ENCODE data around the gene OR51S1. TPM values are rescaled to one million over a fixed set of nuclear protein-coding genes. Genes with fewer than 3 reads are reported as not detected.
"Not testable (repeated sequence)": the region's sequence is repeated elsewhere in the genome, so short reads cannot be mapped to it uniquely, and the experiment has no call there.

The OR51S1 gene, protein sequence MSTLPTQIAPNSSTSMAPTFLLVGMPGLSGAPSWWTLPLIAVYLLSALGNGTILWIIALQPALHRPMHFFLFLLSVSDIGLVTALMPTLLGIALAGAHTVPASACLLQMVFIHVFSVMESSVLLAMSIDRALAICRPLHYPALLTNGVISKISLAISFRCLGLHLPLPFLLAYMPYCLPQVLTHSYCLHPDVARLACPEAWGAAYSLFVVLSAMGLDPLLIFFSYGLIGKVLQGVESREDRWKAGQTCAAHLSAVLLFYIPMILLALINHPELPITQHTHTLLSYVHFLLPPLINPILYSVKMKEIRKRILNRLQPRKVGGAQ
- total RNA-seq = not detected in 2 replicates

- DNase-seq = no peak
These were observed at the start of gene OR51S1 for GRCh38 chr11:4848908-4849532. Gene OR51S1, minus strand, starts transcription at chr11:4849208. Its CDS starts 0 bp downstream, at chr11:4849208.

GRCh38 chr11:4891996-4892640 lies 43.1 kb upstream of the OR51S1 start:
- DNase-seq = no peak

- no peak for DNase-seq
These were observed 41.3 kb upstream of the OR51S1 start for GRCh38 chr11:4890279-4890678.

DNA sequence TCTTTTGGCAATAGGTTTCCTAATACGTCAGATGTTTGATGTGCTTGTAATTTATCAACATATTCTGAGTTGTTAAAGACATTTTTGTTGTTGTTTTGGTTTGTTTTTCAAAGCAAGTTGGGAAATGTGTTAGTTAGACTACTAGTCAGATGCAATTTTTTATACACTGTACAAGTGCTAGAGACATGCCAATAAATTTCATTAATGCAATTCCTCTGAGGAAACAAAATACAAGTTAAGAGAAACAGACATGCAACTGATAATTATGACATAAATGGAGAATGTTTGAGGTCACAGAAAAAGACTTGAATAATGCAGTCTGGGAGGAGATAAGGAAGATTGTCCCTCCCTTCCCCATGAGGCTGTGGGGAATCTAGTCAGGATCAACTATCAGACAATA lies 38.6 kb upstream of the OR51S1 start:
- no peak for DNase-seq

GRCh38 chr11:4886186-4886585 lies 37.2 kb upstream of the OR51S1 start:
- DNase-seq = no peak

DNA sequence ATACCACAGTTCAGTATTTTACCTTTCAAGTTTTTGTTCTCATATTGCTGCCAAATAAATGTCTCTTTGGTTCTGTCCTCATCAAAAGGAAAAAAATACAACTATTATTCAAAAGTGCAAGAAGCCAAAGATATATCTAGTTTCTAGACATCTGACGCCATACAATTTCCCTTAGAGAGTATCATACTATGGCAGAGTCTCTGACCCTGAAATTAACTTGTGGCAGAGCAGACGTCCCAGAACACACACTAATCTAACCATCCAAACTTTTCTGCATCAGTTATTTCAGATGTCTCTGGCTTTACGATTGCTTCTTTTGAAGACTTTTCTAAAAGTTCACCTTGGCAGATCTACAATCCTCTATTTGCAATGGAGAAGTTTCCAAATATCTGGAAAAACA lies 35.4 kb upstream of the OR51S1 start:
- no peak for DNase-seq

- DNase-seq = no peak
These were observed 33.5 kb upstream of the OR51S1 start for GRCh38 chr11:4882543-4882942.

DNA sequence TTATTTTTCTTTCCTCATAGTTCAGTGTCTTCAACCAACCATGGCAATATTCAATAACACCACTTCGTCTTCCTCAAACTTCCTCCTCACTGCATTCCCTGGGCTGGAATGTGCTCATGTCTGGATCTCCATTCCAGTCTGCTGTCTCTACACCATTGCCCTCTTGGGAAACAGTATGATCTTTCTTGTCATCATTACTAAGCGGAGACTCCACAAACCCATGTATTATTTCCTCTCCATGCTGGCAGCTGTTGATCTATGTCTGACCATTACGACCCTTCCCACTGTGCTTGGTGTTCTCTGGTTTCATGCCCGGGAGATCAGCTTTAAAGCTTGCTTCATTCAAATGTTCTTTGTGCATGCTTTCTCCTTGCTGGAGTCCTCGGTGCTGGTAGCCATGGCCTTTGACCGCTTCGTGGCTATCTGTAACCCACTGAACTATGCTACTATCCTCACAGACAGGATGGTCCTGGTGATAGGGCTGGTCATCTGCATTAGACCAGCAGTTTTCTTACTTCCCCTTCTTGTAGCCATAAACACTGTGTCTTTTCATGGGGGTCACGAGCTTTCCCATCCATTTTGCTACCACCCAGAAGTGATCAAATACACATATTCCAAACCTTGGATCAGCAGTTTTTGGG lies 33.0 kb upstream of the OR51S1 start, which contains the start of gene OR51T1:
Gene OR51T1, plus strand, starts transcription at position 41 of the 641 bp plus-strand sequence. Its CDS starts 0 bp downstream, at position 41.
- DNase-seq = no peak

DNA sequence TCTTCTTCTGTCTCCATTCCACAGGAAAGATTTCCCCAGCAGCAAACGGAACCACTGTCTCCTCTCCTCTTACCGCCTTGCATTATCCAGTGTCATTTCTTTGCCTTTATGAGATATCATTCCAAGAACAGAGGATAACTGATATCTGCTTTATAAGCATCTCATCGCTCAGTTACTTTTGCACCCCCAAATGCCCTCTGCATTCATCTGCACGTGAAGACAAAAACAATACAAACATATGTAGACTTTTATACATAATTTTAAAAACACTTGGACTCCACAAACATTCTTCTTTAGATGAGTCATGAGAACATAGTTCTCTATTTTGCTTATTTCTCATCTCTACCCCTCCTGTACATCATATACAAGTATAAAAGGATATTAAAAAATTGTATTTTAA lies 32.2 kb upstream of the OR51S1 start:
- DNase-seq = no peak

- no peak for DNase-seq
These were observed 16.8 kb upstream of the OR51S1 start for GRCh38 chr11:4865855-4866254.

DNA sequence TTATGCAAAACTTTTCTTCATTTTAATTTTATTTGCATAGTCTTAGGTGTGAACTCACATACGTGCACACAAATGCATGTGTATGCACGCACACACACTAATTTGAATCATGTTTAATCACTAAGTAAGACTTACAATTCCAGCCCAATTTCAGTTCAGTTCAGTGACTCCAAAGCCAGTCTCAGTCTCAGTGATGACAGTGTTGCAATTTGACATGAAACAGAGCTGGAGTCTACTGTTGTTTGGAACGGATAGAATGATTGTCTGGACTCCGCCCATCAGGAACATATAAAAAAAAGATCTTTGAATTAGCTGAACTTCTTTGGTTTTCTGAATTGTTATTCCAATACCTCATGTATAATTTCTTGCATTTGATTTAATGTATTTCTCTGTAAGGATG lies 14.9 kb upstream of the OR51S1 start:
- no peak for DNase-seq

DNA sequence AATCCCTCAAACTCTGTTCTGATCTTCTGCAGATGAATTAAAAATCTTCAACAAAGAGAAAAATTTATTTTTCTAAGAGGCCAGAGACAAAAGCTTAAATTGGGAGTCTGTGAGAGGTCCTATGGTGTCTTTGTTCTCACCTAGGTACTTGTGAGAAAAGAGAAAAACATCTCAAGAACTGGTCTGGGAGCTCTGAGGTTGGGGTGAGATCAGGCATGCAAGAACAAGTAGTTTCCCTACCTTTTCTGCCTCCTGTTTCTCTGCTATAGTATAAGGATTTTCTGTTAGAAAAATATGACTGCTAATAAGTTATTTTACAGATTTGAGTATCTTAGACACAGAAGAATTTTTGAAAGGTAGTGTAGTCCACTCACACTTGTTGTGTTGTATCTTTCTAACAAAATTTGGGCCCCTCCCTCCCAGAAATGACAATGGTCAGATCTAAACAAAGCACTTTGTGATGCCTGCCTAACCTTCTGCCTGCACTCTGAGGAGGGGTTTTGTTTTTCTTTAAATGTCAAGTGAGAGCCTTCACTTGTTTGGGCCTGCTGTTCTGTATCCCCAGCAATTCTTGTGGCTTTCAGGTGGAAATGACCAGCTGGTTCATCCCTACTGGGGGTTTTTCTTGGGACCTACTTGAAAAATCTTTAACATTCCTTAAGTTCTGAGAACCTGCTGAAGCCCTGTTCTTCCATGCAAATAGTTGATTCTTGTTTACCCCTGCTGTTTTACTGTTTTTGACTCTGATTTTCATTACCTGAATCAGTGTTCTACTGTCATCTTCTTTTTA lies 13.6 kb upstream of the OR51S1 start:
- DNase-seq = no peak

DNA sequence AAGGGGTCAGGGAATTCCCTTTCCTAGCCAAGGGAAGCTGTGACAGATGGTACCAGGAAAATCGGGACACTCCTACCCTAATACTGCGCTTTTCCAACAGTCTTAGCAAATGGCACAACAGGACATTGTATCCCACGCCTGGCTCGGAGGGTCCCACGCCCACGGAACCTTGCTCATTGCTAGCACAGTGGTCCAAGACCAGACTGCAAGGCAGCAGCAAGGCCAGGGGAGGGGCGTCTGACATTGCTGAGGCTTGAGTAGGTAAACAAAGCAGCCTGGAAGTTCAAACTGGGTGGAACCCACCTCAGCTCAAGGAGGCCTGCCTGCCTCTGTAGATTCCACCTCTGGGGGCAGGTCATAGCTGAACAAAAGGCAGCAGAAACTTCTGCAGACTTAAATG lies 5.3 kb upstream of the OR51S1 start:
- DNase-seq = not testable (repeated sequence)

DNA sequence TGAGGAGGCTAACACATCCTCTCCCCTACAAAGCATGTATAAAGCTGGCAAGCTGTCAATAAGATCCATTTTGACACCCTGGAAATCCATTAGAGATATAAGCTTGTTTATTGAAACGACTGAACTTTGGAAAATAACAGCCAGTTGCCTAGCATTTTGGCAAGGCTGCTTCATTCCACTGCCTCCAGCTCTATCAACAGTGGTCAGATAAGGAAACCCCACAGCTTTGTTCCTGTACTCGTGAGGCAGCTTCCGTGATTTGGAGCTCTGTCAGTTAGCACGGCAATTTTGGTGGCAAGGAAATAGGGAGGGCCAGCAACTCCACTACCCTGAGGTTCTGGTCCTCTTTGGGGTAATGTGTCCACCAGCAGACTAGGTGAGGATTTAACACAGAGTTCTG lies 2.0 kb upstream of the OR51S1 start:
- DNase-seq = no peak

- DNase-seq = no peak
These were observed 9.0 kb downstream of the OR51S1 start for GRCh38 chr11:4839851-4840549.

DNA sequence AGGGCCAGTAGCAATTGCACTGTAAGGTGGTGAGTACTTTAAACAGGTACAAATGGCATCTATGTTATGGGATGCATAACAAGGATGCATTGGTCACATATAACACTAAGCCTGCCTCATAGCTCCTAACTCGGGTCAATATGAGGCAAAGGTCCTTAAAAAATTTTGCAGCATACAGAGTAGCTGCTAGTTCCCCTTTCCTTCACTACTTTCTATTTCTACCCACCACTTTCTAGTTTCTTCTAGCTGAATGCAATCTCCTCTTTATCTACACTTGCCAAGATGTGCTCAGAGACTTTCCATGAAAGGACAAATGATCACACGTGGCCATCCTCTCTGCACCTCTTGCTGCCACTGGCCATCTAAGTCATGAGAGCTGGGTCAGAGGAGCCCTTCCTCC lies 18.1 kb downstream of the OR51S1 start:
- DNase-seq = no peak

GRCh38 chr11:4830346-4830745 lies 18.7 kb downstream of the OR51S1 start:
- DNase-seq = no peak

GRCh38 chr11:4826425-4826824 lies 22.6 kb downstream of the OR51S1 start:
- no peak for DNase-seq

GRCh38 chr11:4825132-4825531 lies 23.9 kb downstream of the OR51S1 start:
- DNase-seq = no peak

GRCh38 chr11:4821021-4821420 lies 28.0 kb downstream of the OR51S1 start, which contains the start of gene OR51F2:
Gene OR51F2, plus strand, starts transcription at chr11:4821321. Its CDS starts 101 bp downstream, at chr11:4821422.
- DNase-seq = no peak

GRCh38 chr11:4809246-4809645 lies 39.8 kb downstream of the OR51S1 start:
- DNase-seq = no peak

GRCh38 chr11:4808476-4808875 lies 40.5 kb downstream of the OR51S1 start:
- DNase-seq = no peak
